NB4 (cell line): ENCODE data around the gene YWHAG.
A peak's percentile ranks its signal among the peaks of the same experiment; 100 is the strongest.
"Not testable (repeated sequence)": the region's sequence is repeated elsewhere in the genome, so short reads cannot be mapped to it uniquely, and the experiment has no call there.

ENCODE experiments used
- DNase-seq: peaks from one replicate; pipeline ENCODE4 v3.0.0; 2010; ENCODE audit warnings: low read depth
- H3K4me3 ChIP-seq: one replicate; pipeline ENCODE4 v1.5.1; 2011; ENCODE audit warnings: mild to moderate bottlenecking, low read depth, low read length, moderate library complexity
- CTCF ChIP-seq: IDR thresholded peaks from one replicate; pipeline ENCODE4 v1.5.1; 2012; ENCODE audit warnings: low read depth, low read length
- MAX ChIP-seq: IDR thresholded peaks from 2 replicates; pipeline ENCODE4 v1.6.1; 2011; ENCODE audit warnings: low read depth, low read length
- MYC ChIP-seq: IDR thresholded peaks from 2 replicates; pipeline ENCODE4 v1.6.1; 2011; ENCODE audit warnings: low read depth, low read length
- POLR2A ChIP-seq: IDR thresholded peaks from 2 replicates; pipeline ENCODE4 v1.6.1; 2011; ENCODE audit warnings: mild to moderate bottlenecking; ENCODE audit not compliant: insufficient read length; ENCODE audit errors: extremely low read depth

YWHAG gene

DNA sequence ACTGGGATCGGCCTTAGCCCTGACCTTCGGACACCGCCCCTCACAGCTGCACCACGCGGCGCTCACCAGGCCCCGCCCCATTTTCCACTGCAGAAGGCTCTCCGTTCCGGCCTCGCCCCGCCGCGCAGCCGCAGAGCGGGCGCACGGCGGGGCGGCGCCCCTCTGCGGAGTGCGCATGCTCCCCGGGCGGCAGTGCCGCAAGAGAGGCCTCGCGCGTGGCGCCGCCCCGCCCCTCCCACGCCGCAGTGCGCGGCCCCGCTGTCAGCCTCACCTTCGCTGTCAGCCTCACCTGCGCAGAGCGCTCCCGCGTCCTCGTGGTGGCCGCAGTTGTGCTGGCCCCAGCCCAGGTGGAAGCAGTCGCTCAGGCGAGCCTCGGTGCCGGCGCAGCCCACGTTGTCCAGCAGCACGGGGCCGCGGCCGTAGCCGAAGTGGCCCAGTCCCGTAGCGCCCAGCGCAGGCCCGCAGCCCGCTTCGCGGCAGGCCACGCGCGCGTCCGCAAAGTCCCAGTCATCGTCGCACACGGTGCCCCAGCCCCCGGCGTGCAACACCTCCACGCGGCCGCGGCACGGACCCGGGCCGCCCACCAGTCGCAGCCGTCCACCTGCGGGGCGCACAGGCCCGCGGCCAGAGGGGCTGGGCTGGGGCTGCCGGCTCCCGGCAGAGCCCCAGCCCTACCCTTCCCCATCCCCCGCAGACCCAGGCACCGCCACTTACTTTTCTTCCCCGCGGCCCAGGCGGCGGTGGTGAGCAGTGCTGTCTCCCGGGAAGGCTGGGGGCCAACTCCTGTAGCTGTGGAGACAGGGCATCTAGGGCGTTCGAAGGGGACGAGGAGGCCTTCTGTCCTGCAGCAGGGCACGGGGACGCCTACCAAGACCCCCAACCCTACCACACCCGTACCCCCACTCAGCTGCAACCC, 34.6 kb upstream of the YWHAG start:
- peak; percentile 95 for DNase-seq
- no peak for TF ChIP-seq CTCF
- TF ChIP-seq MAX = peak; percentile 83
- TF ChIP-seq POLR2A = peak; percentile 96
- peak; percentile 82 for TF ChIP-seq MYC
- H3K4me3 ChIP-seq = peak overlapping the region; percentile 72

DNA sequence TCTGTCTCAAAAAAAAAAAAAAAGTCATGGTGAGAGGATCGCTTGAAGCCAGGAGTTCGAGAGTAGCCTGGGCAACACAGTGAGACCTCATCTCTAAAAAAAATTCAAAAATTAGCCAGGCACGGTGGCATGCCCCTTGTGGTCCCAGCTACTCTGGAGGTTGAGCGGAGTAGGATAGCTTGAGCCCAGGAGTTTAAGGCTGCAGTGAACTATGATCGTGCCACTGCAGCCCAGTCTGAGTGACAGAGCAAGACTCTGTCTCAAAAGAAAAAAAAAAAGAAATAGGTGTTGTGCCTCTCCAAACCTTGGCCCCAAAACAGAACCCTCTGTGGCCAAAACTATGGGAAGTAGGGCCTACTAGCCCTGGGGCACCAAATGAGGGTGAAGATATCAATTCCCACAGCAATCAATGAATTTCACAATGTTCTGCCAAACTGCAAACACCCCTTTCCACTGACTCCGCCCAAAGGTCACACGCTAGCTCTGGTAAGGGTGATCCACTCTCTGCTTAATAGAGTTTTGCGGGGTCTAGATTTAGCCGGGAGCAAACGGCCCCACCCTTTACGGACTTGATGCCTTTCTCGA, 33.8 kb upstream of the YWHAG start:
- H3K4me3 ChIP-seq = peak overlapping the region; percentile 59
- no peak for DNase-seq
- no peak for TF ChIP-seq POLR2A
- TF ChIP-seq MYC = no peak
- TF ChIP-seq CTCF = no peak
- no peak for TF ChIP-seq MAX

- H3K4me3 ChIP-seq = no peak overlapping the region
- DNase-seq = no peak
- TF ChIP-seq MYC = no peak
- TF ChIP-seq CTCF = no peak
- no peak for TF ChIP-seq POLR2A
- TF ChIP-seq MAX = no peak
Measured at GRCh38 chr7:76390092-76390491, 31.3 kb upstream of the YWHAG start.

- not testable (repeated sequence) for H3K4me3 ChIP-seq, DNase-seq
Measured at GRCh38 chr7:76387789-76388188, 29.0 kb upstream of the YWHAG start.

DNA sequence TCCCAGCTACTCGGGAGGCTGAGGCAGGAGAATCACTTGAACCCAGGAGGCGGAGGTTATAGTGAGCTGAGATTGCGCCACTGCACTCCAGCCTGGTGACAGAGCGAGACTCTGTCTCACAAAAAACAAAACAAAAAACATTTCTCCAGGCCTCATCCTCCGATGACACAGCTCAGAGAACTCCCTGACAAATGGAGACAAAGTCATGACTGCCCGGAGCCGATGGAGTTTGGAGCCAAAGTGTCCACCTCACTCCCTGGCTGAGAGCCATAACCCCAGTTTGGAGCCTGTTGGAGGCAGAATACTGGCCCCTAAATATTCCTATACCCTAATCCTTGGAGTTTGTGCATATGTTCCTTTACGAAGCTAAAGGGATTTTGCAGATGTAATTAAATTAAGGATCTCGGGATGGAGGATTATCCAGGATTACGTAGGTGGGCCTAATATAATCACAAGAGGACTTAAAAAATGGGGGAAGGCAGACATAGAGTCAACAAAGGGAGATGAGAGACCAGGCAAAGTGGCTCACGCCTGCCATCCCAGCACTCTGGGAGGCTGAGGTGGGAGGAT, 28.0 kb upstream of the YWHAG start:
- no peak for DNase-seq
- no peak overlapping the region for H3K4me3 ChIP-seq
- TF ChIP-seq CTCF = no peak
- TF ChIP-seq MAX = no peak
- no peak for TF ChIP-seq MYC
- TF ChIP-seq POLR2A = no peak
